ENCODE results near the gene FRMPD4. TPM values are rescaled to one million over a fixed set of nuclear protein-coding genes. Genes with fewer than 3 reads are reported as not detected.

FRMPD4 gene
- total RNA-seq, 1 experiment from 2014 or later = not detected

GRCh38 chrX:12229986-12230385 lies 91.7 kb downstream of the FRMPD4 start:
- H3K9me3 ChIP-seq (ENCODE audit: insufficient read depth, low read depth) = no peaks in the 10 kb centered on the region
- no peak for DNase-seq
- no peaks in the 10 kb centered on the region for H4K20me1 ChIP-seq (ENCODE audit: insufficient read depth)
- H3K9me2 ChIP-seq (ENCODE audit: insufficient read depth) = no peaks in the 10 kb centered on the region
- H3K79me2 ChIP-seq (ENCODE audit: low read depth) = no peaks in the 10 kb centered on the region
- H3K4me3 ChIP-seq = no peak overlapping the region
- TF ChIP-seq EZH2 (IDR thresholded peaks at IDR 0.05; ENCODE audit: low read depth) = no peak
- TF ChIP-seq, protein P1, sequence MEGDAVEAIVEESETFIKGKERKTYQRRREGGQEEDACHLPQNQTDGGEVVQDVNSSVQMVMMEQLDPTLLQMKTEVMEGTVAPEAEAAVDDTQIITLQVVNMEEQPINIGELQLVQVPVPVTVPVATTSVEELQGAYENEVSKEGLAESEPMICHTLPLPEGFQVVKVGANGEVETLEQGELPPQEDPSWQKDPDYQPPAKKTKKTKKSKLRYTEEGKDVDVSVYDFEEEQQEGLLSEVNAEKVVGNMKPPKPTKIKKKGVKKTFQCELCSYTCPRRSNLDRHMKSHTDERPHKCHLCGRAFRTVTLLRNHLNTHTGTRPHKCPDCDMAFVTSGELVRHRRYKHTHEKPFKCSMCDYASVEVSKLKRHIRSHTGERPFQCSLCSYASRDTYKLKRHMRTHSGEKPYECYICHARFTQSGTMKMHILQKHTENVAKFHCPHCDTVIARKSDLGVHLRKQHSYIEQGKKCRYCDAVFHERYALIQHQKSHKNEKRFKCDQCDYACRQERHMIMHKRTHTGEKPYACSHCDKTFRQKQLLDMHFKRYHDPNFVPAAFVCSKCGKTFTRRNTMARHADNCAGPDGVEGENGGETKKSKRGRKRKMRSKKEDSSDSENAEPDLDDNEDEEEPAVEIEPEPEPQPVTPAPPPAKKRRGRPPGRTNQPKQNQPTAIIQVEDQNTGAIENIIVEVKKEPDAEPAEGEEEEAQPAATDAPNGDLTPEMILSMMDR (conservative IDR thresholded peaks at IDR 0.05) = no peak
- no peaks in the 10 kb centered on the region for H3K4me1 ChIP-seq (replicated peaks; ENCODE audit: insufficient read depth)
- H3K36me3 ChIP-seq (ENCODE audit: low read depth) = no peaks in the 10 kb centered on the region
- CTCF ChIA-PET = no interaction called here
- H3F3A ChIP-seq (ENCODE audit: insufficient read depth, low read depth) = no peaks in the 10 kb centered on the region
- no peak overlapping the region for H3K27ac ChIP-seq
- intact Hi-C loops (cut with micrococcal nuclease; ENCODE audit: unreplicated experiment) = no loop called here
- H3K27me3 ChIP-seq (ENCODE audit: insufficient read depth, low read depth) = no peaks in the 10 kb centered on the region
- no TSS peak for BruUV-seq (replicated peaks)
- POLR2A ChIA-PET (ENCODE audit: unreplicated experiment) = no interaction called here
- no peak overlapping the region for H2AFZ ChIP-seq
- H3K4me2 ChIP-seq = no peak overlapping the region

GRCh38 chrX:12234534-12235329 lies 96.5 kb downstream of the FRMPD4 start:
- TF ChIP-seq, protein P1 (conservative IDR thresholded peaks at IDR 0.05) = no peak
- TF ChIP-seq EZH2 (IDR thresholded peaks at IDR 0.05; ENCODE audit: low read depth) = no peak
- intact Hi-C loops (cut with micrococcal nuclease; ENCODE audit: unreplicated experiment) = no loop called here
- Histone ChIP-seq H3F3A (ENCODE audit: insufficient read depth, low read depth) (no peaks in the 10 kb centered on the region), H3K9me2 (ENCODE audit: insufficient read depth) (no peaks in the 10 kb centered on the region), H3K9me3 (ENCODE audit: insufficient read depth, low read depth) (no peaks in the 10 kb centered on the region), H3K36me3 (ENCODE audit: low read depth) (no peaks in the 10 kb centered on the region), H3K4me3 (no peak overlapping the region), H4K20me1 (ENCODE audit: insufficient read depth) (no peaks in the 10 kb centered on the region), H2AFZ (no peak overlapping the region), H3K27ac (no peak overlapping the region), H3K27me3 (ENCODE audit: insufficient read depth, low read depth) (no peaks in the 10 kb centered on the region), H3K4me2 (no peak overlapping the region), H3K4me1 (replicated peaks; ENCODE audit: insufficient read depth) (no peaks in the 10 kb centered on the region), H3K79me2 (ENCODE audit: low read depth) (no peaks in the 10 kb centered on the region)
- CTCF ChIA-PET = no interaction called here
- no peak for DNase-seq
- no TSS peak for BruUV-seq (replicated peaks)
- POLR2A ChIA-PET (ENCODE audit: unreplicated experiment) = no interaction called here

GRCh38 chrX:12236156-12236555 lies 97.9 kb downstream of the FRMPD4 start:
- POLR2A ChIA-PET (ENCODE audit: unreplicated experiment) = no interaction called here
- no peaks in the 10 kb centered on the region for H4K20me1 ChIP-seq (ENCODE audit: insufficient read depth)
- no peaks in the 10 kb centered on the region for H3K9me3 ChIP-seq (ENCODE audit: insufficient read depth, low read depth)
- H3K4me2 ChIP-seq = no peak overlapping the region
- no peaks in the 10 kb centered on the region for H3K79me2 ChIP-seq (ENCODE audit: low read depth)
- no peak overlapping the region for H2AFZ ChIP-seq
- no peak overlapping the region for H3K27ac ChIP-seq
- TF ChIP-seq, protein P1 (conservative IDR thresholded peaks at IDR 0.05) = no peak
- TF ChIP-seq EZH2 (IDR thresholded peaks at IDR 0.05; ENCODE audit: low read depth) = no peak
- H3F3A ChIP-seq (ENCODE audit: insufficient read depth, low read depth) = no peaks in the 10 kb centered on the region
- CTCF ChIA-PET = no interaction called here
- no peaks in the 10 kb centered on the region for H3K4me1 ChIP-seq (replicated peaks; ENCODE audit: insufficient read depth)
- H3K36me3 ChIP-seq (ENCODE audit: low read depth) = no peaks in the 10 kb centered on the region
- no TSS peak for BruUV-seq (replicated peaks)
- no peak for DNase-seq
- no peaks in the 10 kb centered on the region for H3K27me3 ChIP-seq (ENCODE audit: insufficient read depth, low read depth)
- intact Hi-C loops (cut with micrococcal nuclease; ENCODE audit: unreplicated experiment) = no loop called here
- H3K9me2 ChIP-seq (ENCODE audit: insufficient read depth) = no peaks in the 10 kb centered on the region
- H3K4me3 ChIP-seq = no peak overlapping the region

Measured in PC-9 (cell line).